ENCODE measurements around the gene GNLY.

- no peak for TF ChIP-seq EZH2phosphoT487 (IDR thresholded peaks at IDR 0.05; ENCODE audit: low read depth, severe bottlenecking, unreplicated experiment)
- no peak for TF ChIP-seq CTCF (IDR thresholded peaks at IDR 0.05; ENCODE audit: poor library complexity)
- TF ChIP-seq EZH2 (IDR thresholded peaks at IDR 0.05; ENCODE audit: borderline replicate concordance): no peak
These were observed 24.6 kb upstream of the GNLY start for GRCh38 chr2:85669549-85669948.

Measured in hepatocyte (in vitro differentiated cells).